PC-3 (cell line): ENCODE measurements around the gene RBPMS2.

Experiments
- CTCF ChIP-seq: fragments of 300-600 bp; sonication (generic); conservative IDR thresholded peaks from 2 replicates; pipeline ENCODE4 v1.5.1; 2017; ENCODE audit warnings: antibody characterized with exemption, low read depth, mild to moderate bottlenecking, low read length
- EZH2 ChIP-seq: fragments of 300-600 bp; sonication (generic); IDR thresholded peaks from one replicate; pipeline ENCODE4 v1.6.1; 2017; ENCODE audit warnings: antibody characterized with exemption, mild to moderate bottlenecking, low read length; ENCODE audit not compliant: unreplicated experiment
- EZH2phosphoT487 ChIP-seq: fragments of 300-600 bp; sonication (generic); IDR thresholded peaks from 2 replicates; pipeline ENCODE4 v1.6.1; 2018; ENCODE audit warnings: mild to moderate bottlenecking, antibody characterized with exemption, low read length, borderline replicate concordance

GRCh38 chr15:64813075-64813474 lies 37.7 kb upstream of the RBPMS2 start:
- TF ChIP-seq CTCF (no peak), EZH2 (no peak), EZH2phosphoT487 (no peak)
